Skin epidermis (tissue), 12 donors: Measurements from ENCODE around the gene NT5C1B.
A peak's percentile ranks its signal among the peaks of the same experiment; 100 is the strongest.

Source experiments
- H3K27ac ChIP-seq, 21 experiments: fragments of 200-600 bp; sonication (generic) in 11 of 21; one replicate each; pipeline ENCODE4 v1.5.0; 2020; ENCODE audit warnings: mild to moderate bottlenecking in 3 of 21, inconsistent platforms in 2 of 21, moderate library complexity in 2 of 21
- H3K4me3 ChIP-seq, 7 experiments: fragments of 200-600 bp; sonication (generic) in 2 of 7; one replicate each; pipeline ENCODE4 v1.5.0; 2020; ENCODE audit warnings: inconsistent platforms in 2 of 7, mild to moderate bottlenecking in 2 of 7, moderate library complexity in 1 of 7

The NT5C1B gene

GRCh38 chr2:18558458-18558857, 30.9 kb downstream of the NT5C1B start:
- peak overlapping the region in 1 of 21 experiments; percentile 98 for H3K27ac ChIP-seq
- H3K4me3 ChIP-seq, result no peak overlapping the region

- Histone ChIP-seq H3K4me3 (no peak overlapping the region), H3K27ac (no peak overlapping the region)
Measured at GRCh38 chr2:18557121-18557520, 32.2 kb downstream of the NT5C1B start.

GRCh38 chr2:18552351-18553077, 36.9 kb downstream of the NT5C1B start:
- Histone ChIP-seq H3K27ac (no peak overlapping the region), H3K4me3 (no peak overlapping the region)

DNA sequence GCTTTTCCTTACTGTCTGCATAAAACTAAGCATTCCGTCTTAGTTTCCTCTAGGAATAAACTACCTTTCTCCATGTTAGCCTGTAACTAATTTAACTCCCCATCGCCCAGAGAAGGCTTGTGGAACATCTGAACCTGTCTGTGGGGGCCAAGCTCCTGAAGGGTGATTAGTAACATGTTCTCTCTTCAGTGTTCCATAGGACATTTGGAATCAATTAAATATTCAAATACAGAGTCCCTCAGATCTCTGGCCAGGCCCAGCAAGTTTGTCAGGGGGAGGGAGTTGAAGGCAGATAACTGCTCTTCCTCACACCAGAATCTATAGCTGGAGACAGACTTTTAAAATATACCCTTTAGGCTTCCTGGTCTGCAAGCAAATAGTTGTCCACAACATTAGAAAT, 37.7 kb downstream of the NT5C1B start:
- Histone ChIP-seq H3K4me3 (no peak overlapping the region), H3K27ac (no peak overlapping the region)

- H3K4me3 ChIP-seq, result no peak overlapping the region
- no peak overlapping the region for H3K27ac ChIP-seq
Measured at GRCh38 chr2:18551169-18551568, 38.2 kb downstream of the NT5C1B start.

DNA sequence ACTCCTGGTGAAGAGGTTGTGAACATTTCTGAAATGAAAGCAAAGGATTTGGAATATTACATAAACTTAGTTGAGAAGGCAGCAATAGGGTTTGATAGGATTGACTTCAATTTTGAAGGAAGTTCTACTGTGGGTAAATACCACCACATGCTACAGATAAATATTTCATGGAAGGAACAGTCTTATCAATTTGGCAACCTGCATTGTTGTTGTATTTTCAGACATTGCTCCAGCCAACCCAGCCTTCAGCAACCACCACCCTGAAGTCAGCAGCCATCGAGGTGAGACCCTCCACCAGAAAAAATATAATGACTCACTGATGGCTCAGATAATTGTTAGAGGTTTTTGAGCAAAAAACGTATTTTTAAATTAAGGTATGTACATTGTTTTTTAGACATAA, 38.9 kb downstream of the NT5C1B start:
- Histone ChIP-seq H3K4me3 (no peak overlapping the region), H3K27ac (no peak overlapping the region)

GRCh38 chr2:18549083-18549482, 40.3 kb downstream of the NT5C1B start:
- Histone ChIP-seq H3K4me3 (no peak overlapping the region), H3K27ac (no peak overlapping the region)

- Histone ChIP-seq H3K27ac (no peak overlapping the region), H3K4me3 (no peak overlapping the region)
Measured at GRCh38 chr2:18548621-18549020, 40.7 kb downstream of the NT5C1B start.

- H3K27ac ChIP-seq, result no peak overlapping the region
- no peak overlapping the region for H3K4me3 ChIP-seq
Measured at GRCh38 chr2:18546567-18546966, 42.8 kb downstream of the NT5C1B start.

GRCh38 chr2:18545384-18545783, 44.0 kb downstream of the NT5C1B start:
- no peak overlapping the region for H3K4me3 ChIP-seq
- H3K27ac ChIP-seq, result no peak overlapping the region

DNA sequence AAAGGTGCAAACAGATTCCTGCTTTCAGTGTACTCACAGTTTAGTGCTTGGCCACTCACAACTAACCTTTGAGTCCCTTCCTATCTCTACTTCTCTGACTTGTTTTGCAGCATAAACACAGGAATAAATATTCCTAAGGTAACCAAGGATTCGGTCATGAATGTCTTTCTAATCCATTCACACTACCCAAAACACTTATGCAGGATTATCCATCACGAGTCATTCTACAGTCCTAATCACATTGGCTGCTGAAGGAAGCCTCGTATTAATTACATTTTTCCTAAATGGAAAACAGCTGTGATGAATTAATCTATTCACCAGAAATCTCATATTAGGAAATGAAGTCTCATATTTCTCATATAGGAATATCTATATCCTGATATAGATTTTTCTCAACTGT, 45.2 kb downstream of the NT5C1B start:
- Histone ChIP-seq H3K4me3 (no peak overlapping the region), H3K27ac (no peak overlapping the region)

GRCh38 chr2:18540872-18541271, 48.5 kb downstream of the NT5C1B start:
- Histone ChIP-seq H3K4me3 (no peak overlapping the region), H3K27ac (no peak overlapping the region)

DNA sequence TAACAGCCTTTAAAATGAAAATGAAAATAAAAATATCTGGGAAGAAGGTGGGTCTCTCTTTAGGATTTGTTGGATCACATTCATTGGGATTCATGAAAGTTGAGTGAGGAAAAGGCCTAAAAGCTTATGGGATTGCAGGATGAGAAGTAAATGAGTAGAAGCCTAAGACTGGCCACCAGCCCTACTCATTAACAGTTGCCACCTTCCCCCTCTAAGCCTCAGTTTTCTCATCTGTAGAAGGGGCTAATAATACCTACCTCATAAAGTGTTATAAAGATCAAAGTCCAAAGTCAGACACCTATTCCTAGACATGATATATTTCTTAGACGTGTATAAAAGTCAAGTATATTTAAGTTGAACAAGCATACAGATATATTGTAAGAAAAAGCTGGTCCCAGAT, 52.7 kb downstream of the NT5C1B start:
- Histone ChIP-seq H3K4me3 (no peak overlapping the region), H3K27ac (no peak overlapping the region)

DNA sequence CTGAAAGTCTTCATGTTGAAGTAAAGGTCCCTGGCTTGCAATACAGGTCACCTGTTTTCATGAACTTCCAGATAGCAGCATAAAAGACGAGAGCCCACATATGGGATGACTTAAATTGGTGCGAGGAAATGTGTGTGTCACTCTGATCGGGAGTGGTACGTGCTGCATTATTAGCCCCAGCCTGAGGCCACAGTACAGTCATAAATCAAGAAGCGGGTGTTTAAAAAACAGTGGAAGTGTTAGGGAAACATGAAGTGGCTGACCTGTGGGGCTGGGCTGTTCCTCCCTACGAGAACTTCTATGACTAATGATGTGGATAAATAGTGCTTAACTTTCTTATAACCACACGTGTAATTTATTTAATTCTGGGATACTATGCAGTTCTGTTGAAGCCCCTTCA, 53.3 kb downstream of the NT5C1B start:
- Histone ChIP-seq H3K27ac (no peak overlapping the region), H3K4me3 (no peak overlapping the region)

GRCh38 chr2:18531194-18531593, 58.2 kb downstream of the NT5C1B start:
- H3K4me3 ChIP-seq, result no peak overlapping the region

DNA sequence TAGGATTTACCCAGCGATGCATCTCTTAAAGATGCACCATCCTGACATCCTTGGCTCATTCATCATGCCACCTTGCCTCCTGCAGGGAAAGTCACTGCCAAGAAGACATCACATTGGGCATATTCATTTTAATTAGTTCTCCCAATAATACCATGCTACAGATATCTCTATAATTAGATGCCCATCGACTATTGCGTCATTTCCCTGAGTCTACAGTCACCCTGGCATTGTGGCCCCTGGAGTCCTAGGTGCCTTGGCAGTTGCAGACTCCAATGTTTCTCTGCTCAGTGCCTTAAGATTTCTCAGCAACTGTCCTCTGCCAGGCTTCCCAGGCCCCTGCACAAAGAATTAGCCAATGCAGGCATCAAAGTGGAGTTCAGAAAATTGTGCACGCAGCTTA, 61.5 kb downstream of the NT5C1B start:
- no peak overlapping the region for H3K4me3 ChIP-seq
- H3K27ac ChIP-seq, result no peak overlapping the region

More at GRCh38 chr2:18531194-18531593, 58.2 kb downstream of the NT5C1B start:
- no peak overlapping the region for H3K27ac ChIP-seq

DNA sequence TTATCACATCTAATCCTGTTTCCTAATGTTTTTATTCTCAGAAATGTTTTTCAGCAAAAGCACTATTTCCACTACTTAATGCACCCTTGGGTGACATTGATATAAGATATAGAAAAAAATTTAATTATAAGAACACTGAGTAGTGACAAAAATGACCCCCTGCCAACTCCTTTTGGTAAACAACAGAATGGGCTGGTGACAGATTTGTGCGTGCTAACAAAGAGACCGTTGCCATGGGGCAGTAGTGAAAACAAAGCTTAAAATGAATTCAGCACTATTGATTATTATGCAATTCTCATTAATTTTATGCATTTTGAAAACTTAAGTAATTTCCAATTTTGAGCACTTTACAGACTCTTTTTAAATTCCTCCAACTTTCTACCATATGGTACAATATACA, 62.0 kb downstream of the NT5C1B start:
- Histone ChIP-seq H3K27ac (no peak overlapping the region), H3K4me3 (no peak overlapping the region)

GRCh38 chr2:18526429-18526828, 62.9 kb downstream of the NT5C1B start:
- H3K4me3 ChIP-seq, result no peak overlapping the region
- H3K27ac ChIP-seq, result no peak overlapping the region

DNA sequence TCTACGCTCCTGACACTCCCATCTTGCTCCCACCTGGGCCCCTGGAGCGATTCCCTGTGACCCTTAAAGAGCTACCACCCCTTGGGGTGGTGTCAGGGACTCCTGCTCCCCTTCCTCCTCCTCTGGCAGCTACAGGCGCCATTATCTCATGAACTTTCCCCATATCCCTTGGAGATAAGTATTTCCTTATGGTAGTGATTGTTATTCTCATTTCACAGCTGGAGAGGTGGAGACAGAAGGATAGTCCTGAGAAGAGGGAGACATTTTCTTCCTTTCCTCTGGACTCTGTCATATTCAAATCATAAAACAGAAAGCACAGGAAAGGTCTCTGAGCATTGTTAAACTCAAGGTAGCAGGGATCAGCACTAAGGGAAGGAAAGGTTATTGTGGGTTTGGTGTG, 63.5 kb downstream of the NT5C1B start:
- Histone ChIP-seq H3K4me3 (no peak overlapping the region), H3K27ac (no peak overlapping the region)

- Histone ChIP-seq H3K27ac (no peak overlapping the region), H3K4me3 (no peak overlapping the region)
Measured at GRCh38 chr2:18525236-18525635, 64.1 kb downstream of the NT5C1B start.

GRCh38 chr2:18522484-18523146, 66.8 kb downstream of the NT5C1B start:
- H3K4me3 ChIP-seq, result no peak overlapping the region
- H3K27ac ChIP-seq, result no peak overlapping the region
